Urinary bladder (tissue), 4 donors: ENCODE measurements around the gene USP31. TPM values are rescaled to one million over a fixed set of nuclear protein-coding genes. Genes with fewer than 3 reads are reported as not detected.

ENCODE experiments used
- DNase-seq: peaks from one replicate; pipeline ENCODE4 v3.0.0-alpha.2; 2015; ENCODE audit errors: extremely low spot score
- H3K27ac ChIP-seq: one replicate; pipeline ENCODE4 v1.5.1; 2013; ENCODE audit warnings: low read depth, mild to moderate bottlenecking, moderate library complexity
- H3K36me3 ChIP-seq: one replicate; pipeline ENCODE4 v1.6.1; 2013; ENCODE audit warnings: mild to moderate bottlenecking, moderate library complexity; ENCODE audit not compliant: insufficient read depth
- H3K4me1 ChIP-seq: one replicate; pipeline ENCODE4 v1.6.1; 2013; ENCODE audit warnings: mild to moderate bottlenecking, moderate library complexity; ENCODE audit not compliant: insufficient read depth
- H3K4me3 ChIP-seq: one replicate; pipeline ENCODE4 v1.5.1; 2013; ENCODE audit warnings: low read depth, low read length
- WGBS: extraction: QIAGEN DNeasy Blood & Tissue Kit; methylation state at CpG from one replicate; pipeline ENCODE4 v1.1.7; 2013; 5-methylcytosine and 5-hydroxymethylcytosine counted together
- polyA plus RNA-seq: library from polyadenylated mRNA; stranded (reverse); fragments of 200-250 nt; gene quantifications from one replicate; pipeline ENCODE4 v1.2.3, GENCODE V29; 2013
- total RNA-seq: library from RNA; depleted of rRNA; stranded (reverse); fragments of >200 nt; gene quantifications from one replicate; pipeline ENCODE4 v1.2.3, GENCODE V29; 2014
- donor health status: healthy with polysubstance abuse.
- donor health status: healthy.

The USP31 gene
- total and polyA plus RNA-seq, 2 donors = 3.7 to 27.4 TPM

GRCh38 chr16:23048164-23048563 lies 101.1 kb downstream of the USP31 start:
- 74% methylated on average over 5 of the region's 5 CpGs for WGBS
- Histone ChIP-seq H3K27ac (no peak overlapping the region), H3K36me3 (no peaks in the 10 kb centered on the region), H3K4me1 (no peaks in the 10 kb centered on the region), H3K4me3 (no peak overlapping the region)
- no peak for DNase-seq

DNA sequence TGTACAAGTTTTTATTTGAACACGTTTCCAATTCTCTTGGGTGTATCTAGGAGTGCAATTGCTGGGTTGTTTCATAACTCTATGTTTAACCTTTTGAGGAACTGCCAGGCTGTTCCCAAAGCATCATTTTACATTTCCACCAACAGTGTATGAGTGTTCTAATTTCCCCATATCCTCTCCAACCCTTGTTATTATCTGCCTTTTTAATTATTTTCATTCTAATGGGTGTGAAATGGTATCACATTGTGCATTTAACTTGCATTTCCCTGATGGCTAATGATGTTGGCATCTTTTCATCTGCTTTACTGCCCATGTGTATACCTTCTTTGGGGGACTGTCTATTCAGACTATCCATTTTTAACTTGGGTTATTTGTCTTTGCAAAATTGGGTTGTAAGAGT lies 104.2 kb downstream of the USP31 start:
- Histone ChIP-seq H3K4me3 (no peak overlapping the region), H3K36me3 (no peaks in the 10 kb centered on the region), H3K4me1 (no peaks in the 10 kb centered on the region), H3K27ac (no peak overlapping the region)
- no peak for DNase-seq
- WGBS = 66% methylated on average over 1 of the region's 1 CpG

DNA sequence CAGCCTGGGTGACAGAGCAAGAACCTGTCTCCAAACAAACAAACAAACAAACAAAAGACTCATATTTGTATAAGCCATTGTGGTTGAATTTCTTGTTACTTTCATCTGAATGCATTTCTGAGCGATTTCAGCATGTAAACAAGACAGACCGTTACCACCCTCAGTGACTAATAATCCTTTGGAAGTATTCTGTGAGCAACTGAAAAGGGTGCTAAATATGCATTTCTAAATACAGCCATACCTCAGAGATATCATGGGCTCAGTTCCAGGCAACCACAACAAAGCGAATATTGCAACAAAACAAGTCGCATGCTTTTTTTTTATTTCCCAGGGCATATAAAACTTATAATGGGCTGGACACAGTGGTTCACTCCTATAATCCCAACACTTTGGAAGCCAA lies 109.0 kb downstream of the USP31 start:
- 80% methylated on average over 4 of the region's 4 CpGs for WGBS
- no peaks in the 10 kb centered on the region for H3K36me3 ChIP-seq
- DNase-seq = no peak
- no peak overlapping the region for H3K27ac ChIP-seq
- no peak overlapping the region for H3K4me3 ChIP-seq
- H3K4me1 ChIP-seq = no peaks in the 10 kb centered on the region

DNA sequence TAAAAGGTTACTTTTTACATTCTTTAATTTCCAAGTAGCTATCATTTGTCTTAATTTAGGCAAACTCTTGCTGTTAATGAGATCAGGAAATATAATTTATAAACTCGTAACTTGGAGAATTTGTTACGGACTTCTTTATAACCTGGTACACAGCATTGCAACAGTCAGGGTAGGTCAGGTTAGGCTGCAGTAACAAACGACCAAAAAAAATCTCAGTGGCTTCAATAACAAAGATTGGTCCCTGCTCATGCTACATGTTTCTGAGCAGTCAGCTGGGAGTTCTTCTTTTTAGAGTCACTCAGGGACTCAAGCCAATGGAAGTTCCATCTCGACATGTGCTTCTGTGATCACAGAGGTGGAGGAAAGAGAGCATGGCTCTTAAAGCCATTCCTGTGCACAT lies 110.1 kb downstream of the USP31 start:
- DNase-seq = no peak
- no peak overlapping the region for H3K27ac ChIP-seq
- WGBS = 78% methylated on average over 4 of the region's 4 CpGs
- H3K4me1 ChIP-seq = no peaks in the 10 kb centered on the region
- H3K4me3 ChIP-seq = no peak overlapping the region
- H3K36me3 ChIP-seq = no peaks in the 10 kb centered on the region

DNA sequence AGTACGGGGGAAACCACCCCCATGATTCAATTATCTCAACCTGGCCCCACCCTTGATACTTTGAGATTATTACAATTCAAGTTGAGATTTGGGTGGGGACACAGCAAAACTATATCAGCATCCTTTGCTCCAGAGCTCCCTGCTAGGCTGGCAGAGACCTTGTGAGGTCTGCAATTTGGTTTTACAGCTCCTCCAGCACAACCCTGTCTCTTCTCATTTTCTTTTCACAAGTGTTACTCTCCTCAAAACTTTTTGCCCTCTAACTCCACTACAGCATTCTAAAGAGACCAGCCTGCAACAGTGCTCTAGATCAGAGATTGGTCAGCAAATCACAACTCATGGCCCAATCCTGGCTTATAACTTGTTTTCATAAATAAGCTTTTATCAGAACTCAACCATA lies 114.0 kb downstream of the USP31 start:
- DNase-seq = no peak
- Histone ChIP-seq H3K4me3 (no peak overlapping the region), H3K4me1 (no peaks in the 10 kb centered on the region), H3K27ac (no peak overlapping the region), H3K36me3 (no peaks in the 10 kb centered on the region)
- WGBS = 31% methylated on average over 1 of the region's 1 CpG

- Histone ChIP-seq H3K4me1 (no peaks in the 10 kb centered on the region), H3K36me3 (no peaks in the 10 kb centered on the region), H3K27ac (no peak overlapping the region), H3K4me3 (no peak overlapping the region)
- WGBS = 53% methylated on average over 6 of the region's 6 CpGs
- DNase-seq = no peak
Observed at GRCh38 chr16:23031508-23032098, 117.6 kb downstream of the USP31 start.

DNA sequence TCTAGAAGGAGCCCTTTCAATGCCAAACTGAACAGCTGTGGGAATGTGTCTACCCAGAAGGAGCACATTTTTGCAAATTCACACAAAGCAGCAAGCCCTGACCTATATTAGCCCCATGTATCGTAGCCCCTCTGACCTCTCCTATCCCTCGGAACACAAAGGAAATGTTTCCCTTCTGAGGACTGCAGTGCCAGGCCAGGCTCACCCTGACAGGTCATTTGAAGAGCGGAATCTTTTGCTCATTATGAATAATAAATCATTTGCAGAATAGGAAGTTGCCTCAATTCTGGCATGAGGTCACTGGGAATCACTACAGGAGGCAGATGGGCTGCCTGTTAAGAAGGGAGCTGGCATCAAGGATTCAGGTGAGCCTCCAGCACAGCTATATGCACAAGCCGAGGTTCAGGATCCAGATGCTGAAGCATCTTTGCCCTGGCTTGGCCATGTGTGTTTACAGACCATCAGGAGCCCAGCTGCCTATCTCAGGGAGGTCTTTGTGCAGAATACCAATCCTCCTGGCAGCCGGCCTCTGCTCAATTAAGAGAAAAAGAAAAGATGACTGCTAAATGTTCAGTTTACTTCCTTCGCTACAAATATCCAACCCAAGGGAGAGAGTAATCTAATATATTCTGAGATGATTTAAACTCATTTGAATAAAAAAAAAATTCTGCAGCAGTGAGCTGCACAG lies 119.4 kb downstream of the USP31 start:
- DNase-seq = no peak
- WGBS = 70% methylated on average over 6 of the region's 6 CpGs
- Histone ChIP-seq H3K27ac (no peak overlapping the region), H3K4me1 (no peaks in the 10 kb centered on the region), H3K36me3 (no peaks in the 10 kb centered on the region), H3K4me3 (no peak overlapping the region)

DNA sequence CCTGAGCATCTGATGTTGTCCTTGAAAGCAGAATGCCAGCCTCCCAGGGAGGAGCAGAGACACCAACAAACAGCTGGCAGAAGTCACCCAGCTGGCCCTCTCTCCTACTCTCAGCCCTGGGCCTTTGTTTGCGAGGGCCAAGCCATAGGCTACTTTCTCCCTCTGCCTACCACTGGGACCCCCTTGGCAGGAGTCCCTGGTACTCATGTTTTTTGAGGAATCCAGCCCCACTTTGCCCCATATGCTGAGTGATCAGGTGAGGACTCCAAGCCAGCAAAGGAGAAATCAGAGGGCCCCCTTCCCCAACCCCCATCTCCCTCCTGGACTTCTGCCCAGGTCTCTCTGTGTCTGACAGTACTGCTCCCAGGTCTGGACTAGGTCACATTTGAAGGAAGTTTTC lies 121.9 kb downstream of the USP31 start:
- 97% methylated on average over 1 of the region's 1 CpG for WGBS
- DNase-seq = no peak
- Histone ChIP-seq H3K27ac (no peak overlapping the region), H3K36me3 (no peaks in the 10 kb centered on the region), H3K4me1 (no peaks in the 10 kb centered on the region), H3K4me3 (no peak overlapping the region)

- Histone ChIP-seq H3K27ac (no peak overlapping the region), H3K4me3 (no peak overlapping the region), H3K36me3 (no peaks in the 10 kb centered on the region), H3K4me1 (no peaks in the 10 kb centered on the region)
- WGBS = 13% methylated on average over 3 of the region's 3 CpGs
- DNase-seq = no peak
Observed at GRCh38 chr16:23026784-23027362, 122.4 kb downstream of the USP31 start.

DNA sequence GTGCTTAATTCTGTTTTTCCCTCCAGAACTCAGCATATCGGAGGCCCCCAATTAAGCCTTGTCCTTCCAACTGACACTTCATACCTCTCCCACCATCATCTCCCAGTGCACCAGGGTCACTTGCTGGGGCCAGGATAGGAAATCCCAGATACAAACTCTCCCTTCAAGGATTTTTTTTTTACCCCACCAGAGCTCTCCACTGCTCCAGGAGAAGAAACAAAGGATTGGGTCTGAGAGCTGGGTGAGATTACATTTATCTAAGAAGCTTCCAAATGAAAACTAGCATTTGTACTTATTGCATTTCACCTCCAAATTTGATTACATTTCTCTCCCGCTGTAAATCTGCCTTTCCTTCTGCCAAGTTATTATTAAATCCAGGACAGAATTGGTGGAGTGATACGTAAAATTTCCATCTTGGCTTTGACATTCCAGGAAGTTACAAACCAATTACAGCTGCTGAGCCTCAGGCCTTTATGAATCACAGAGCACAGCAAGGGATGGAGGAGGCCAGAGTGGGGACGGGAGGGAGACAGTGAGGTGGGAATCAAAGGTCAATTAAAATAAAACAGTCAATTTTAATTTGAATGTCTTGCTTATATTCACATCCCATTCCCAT lies 123.5 kb downstream of the USP31 start:
- no peaks in the 10 kb centered on the region for H3K4me1 ChIP-seq
- no peak overlapping the region for H3K27ac ChIP-seq
- H3K4me3 ChIP-seq = no peak overlapping the region
- 41% methylated on average over 4 of the region's 4 CpGs for WGBS
- H3K36me3 ChIP-seq = no peaks in the 10 kb centered on the region
- DNase-seq = peak; percentile 37

GRCh38 chr16:23024044-23024443 lies 125.2 kb downstream of the USP31 start:
- WGBS = 79% methylated on average over 4 of the region's 4 CpGs
- no peak for DNase-seq
- no peak overlapping the region for H3K4me3 ChIP-seq
- no peaks in the 10 kb centered on the region for H3K4me1 ChIP-seq
- no peaks in the 10 kb centered on the region for H3K36me3 ChIP-seq
- no peak overlapping the region for H3K27ac ChIP-seq

DNA sequence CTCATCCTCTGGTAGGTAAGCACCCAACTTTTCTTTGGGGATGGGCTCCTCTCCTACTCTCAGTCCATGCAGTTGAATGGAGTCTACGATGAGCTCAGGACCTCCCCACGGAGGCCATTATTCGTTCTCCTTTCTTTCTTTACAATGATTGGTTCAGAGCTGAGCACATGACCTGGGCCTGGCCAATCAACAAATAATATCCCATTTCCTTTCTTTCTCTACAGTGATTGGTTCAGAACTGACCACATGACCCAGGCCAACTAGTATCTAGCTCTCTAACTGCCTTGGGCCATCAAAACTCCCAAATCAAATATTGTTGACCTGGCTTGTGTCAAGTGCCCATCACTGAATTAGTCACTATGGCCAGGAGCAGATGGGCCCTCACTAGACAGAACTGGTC lies 129.2 kb downstream of the USP31 start:
- no peaks in the 10 kb centered on the region for H3K4me1 ChIP-seq
- WGBS = 87% methylated on average over 3 of the region's 3 CpGs
- H3K4me3 ChIP-seq = no peak overlapping the region
- H3K27ac ChIP-seq = no peak overlapping the region
- DNase-seq = no peak
- no peaks in the 10 kb centered on the region for H3K36me3 ChIP-seq

GRCh38 chr16:23016368-23016767 lies 132.9 kb downstream of the USP31 start:
- no peaks in the 10 kb centered on the region for H3K4me1 ChIP-seq
- H3K27ac ChIP-seq = no peak overlapping the region
- no peak overlapping the region for H3K4me3 ChIP-seq
- no peak for DNase-seq
- no peaks in the 10 kb centered on the region for H3K36me3 ChIP-seq
- 59% methylated on average over 1 of the region's 1 CpG for WGBS

DNA sequence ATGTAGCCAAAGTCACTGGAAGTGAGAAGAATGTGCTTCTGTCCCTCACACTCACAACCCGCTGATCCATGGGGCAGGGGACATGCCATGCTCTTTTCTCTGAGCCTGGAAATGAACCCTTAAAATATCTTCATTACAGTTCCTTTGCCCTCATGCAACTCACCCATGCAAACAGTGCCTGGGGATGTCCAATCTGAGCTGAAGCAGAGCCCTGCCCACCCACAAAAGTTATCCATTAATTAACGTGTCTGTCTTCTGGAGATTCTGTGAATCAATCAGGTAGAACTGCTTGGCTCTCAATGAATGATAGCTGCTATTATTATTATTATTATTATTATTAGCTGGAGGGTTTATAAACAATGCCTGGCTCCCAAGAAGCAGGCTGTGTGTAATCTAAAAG lies 133.7 kb downstream of the USP31 start:
- no peak overlapping the region for H3K27ac ChIP-seq
- DNase-seq = no peak
- H3K4me1 ChIP-seq = no peaks in the 10 kb centered on the region
- H3K36me3 ChIP-seq = no peaks in the 10 kb centered on the region
- H3K4me3 ChIP-seq = no peak overlapping the region
- 72% methylated on average over 2 of the region's 2 CpGs for WGBS
